NB4 (cell line): ENCODE data around the gene OR2T1.
"Not testable (repeated sequence)": the region's sequence is repeated elsewhere in the genome, so short reads cannot be mapped to it uniquely, and the experiment has no call there.

Source experiments
- CTCF ChIP-seq: IDR thresholded peaks from one replicate; pipeline ENCODE4 v1.5.1; 2012; ENCODE audit warnings: low read depth, low read length
- POLR2A ChIP-seq: IDR thresholded peaks from 2 replicates; pipeline ENCODE4 v1.6.1; 2011; ENCODE audit warnings: mild to moderate bottlenecking; ENCODE audit not compliant: insufficient read length; ENCODE audit errors: extremely low read depth

GRCh38 chr1:248436303-248436702 is 33.5 kb downstream of the OR2T1 start:
- TF ChIP-seq CTCF, POLR2A: not testable (repeated sequence)
